GM12878 (cell line): Measurements from ENCODE around the gene CDCA3. TPM values are rescaled to one million over a fixed set of nuclear protein-coding genes. Genes with fewer than 3 reads are reported as not detected.

Experiments
- CHD2 ChIP-seq: IDR thresholded peaks from 2 replicates; pipeline ENCODE4 v1.6.1; 2011; ENCODE audit warnings: low read depth, low read length, improper control_type of control experiment, borderline replicate concordance
- IKZF1 ChIP-seq: fragments of 450-650 bp; conservative IDR thresholded peaks from 2 replicates; pipeline ENCODE4 v1.6.1; 2017; ENCODE audit warnings: antibody characterized with exemption, mild to moderate bottlenecking
- PBX3 ChIP-seq: IDR thresholded peaks from 2 replicates; pipeline ENCODE4 v1.6.1; 2011; ENCODE audit warnings: mild to moderate bottlenecking, low read depth, low read length, moderate library complexity; ENCODE audit not compliant: insufficient replicate concordance
- PRDM15 ChIP-seq: fragments of 450-650 bp; formaldehyde crosslinking; IDR thresholded peaks from 2 replicates; pipeline ENCODE4 v1.4.0; 2020; ENCODE audit warnings: mild to moderate bottlenecking, moderate library complexity
- RELA ChIP-seq: fragments of 450-650 bp; IDR thresholded peaks from 2 replicates; pipeline ENCODE4 v1.8.0; 2014; ENCODE audit warnings: borderline replicate concordance; ENCODE audit not compliant: partially characterized antibody
- USF2 ChIP-seq: IDR thresholded peaks from 2 replicates; pipeline ENCODE4 v1.6.1; 2011; ENCODE audit warnings: low read depth, low read length, improper control_type of control experiment, borderline replicate concordance
- polyA plus RNA-seq, 11 experiments: library from polyadenylated mRNA; depleted of rRNA in 4 of 11; unstranded in 6 of 11; stranded (reverse) in 5 of 11; fragments of >200 nt; fragmentation: Nextera tagmentation in 4 of 11; fragmentation: Illumina TruSeq in 1 of 11; extraction: Ambion mirVana in 4 of 11; extraction: Trizol in 1 of 11; gene quantifications; 1 replicate in 1 of 11; 2 replicates in 10 of 11; pipeline versions ENCODE4 v1.2.1 to v1.2.3, GENCODE V29; 2011 to 2016; ENCODE audit warnings: inconsistent platforms in 2 of 11, missing spikeins in 2 of 11, low read depth in 1 of 11
- total RNA-seq, 4 experiments: library from RNA; depleted of rRNA in 3 of 4; stranded (reverse); fragments of >200 nt in 3 of 4; fragmentation: Illumina TruSeq in 1 of 4; extraction: Trizol in 1 of 4; gene quantifications; 2 replicates each; pipeline versions ENCODE4 v1.2.1 to v1.2.3, GENCODE V29; 2013 to 2021

The CDCA3 gene
- total and polyA plus RNA-seq, 10 of the 15 experiments (the other 5 are each of a cell fraction or from before 2014, with no cell fraction given): 34.5 to 148 (median 97.4) TPM

- TF ChIP-seq PRDM15 (CRISPR knock-in tag): no peak
- 0 out of 2 replicates have a peak, but pooled peaks have one; percentile 20 for TF ChIP-seq IKZF1
- no peak for TF ChIP-seq USF2
- TF ChIP-seq RELA: peak; percentile 32
- no peak for TF ChIP-seq CHD2
- no peak for TF ChIP-seq PBX3
These were observed 25.5 kb downstream of the CDCA3 start (continued) for GRCh38 chr12:6825398-6826124.
